Measurements from ENCODE around the gene FAM13A.

Gene FAM13A

DNA sequence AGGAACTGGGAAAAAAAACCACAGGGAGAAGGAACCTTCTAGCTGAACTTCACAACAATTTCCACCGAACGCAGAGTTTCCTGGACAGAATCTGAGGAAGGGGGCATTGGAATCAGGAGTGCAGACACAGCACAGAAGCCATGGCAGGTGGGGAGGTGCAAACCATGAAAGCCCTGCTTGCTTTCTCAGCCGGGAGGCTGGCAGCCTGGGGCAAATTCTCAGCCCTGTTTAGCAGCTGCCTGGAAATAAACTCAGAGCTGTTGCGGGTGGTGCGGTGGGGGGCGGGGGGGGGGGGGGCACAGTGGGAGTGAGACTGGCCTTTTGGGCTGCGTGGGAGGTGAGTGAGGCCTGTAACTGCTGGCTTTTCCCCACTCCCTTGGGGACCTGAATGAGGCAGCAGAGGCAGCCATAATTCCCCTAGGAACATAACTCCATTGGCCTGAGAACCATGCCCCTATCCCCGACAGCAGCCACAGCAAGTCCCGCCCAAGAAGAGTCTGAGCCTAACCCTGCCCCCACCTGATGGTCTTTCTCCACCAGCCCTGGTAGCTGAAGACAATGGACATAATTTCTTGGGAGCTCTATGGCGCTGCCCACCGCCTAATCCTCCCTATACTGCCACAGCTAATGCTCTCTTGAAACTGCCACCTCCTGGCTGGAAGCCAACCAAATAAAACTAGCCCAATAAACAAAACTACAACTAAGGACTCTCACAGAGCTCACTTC is 176.3 kb downstream of the FAM13A start:
- no peaks in the 10 kb centered on the region for H3K9me3 ChIP-seq (ENCODE audit: insufficient read depth, low read depth, low read length)
- H3K36me3 ChIP-seq (ENCODE audit: insufficient read depth, low read depth, low read length), result no peaks in the 10 kb centered on the region
- no peak overlapping the region for H3K4me3 ChIP-seq (ENCODE audit: low read length)
- H3K27ac ChIP-seq (ENCODE audit: low read length), result no peak overlapping the region
- peaks cover 4% of the 10 kb centered on the region; the same call in 1 of the 2 replicates for H3K4me1 ChIP-seq (ENCODE audit: insufficient read depth, low read length)
- H3K27me3 ChIP-seq (ENCODE audit: insufficient read depth, low read length), result no peaks in the 10 kb centered on the region
- H3K9ac ChIP-seq (ENCODE audit: low read depth, low read length), result 0 out of 2 replicates have a peak overlapping the region, but pooled peaks have one; percentile 2

DNA sequence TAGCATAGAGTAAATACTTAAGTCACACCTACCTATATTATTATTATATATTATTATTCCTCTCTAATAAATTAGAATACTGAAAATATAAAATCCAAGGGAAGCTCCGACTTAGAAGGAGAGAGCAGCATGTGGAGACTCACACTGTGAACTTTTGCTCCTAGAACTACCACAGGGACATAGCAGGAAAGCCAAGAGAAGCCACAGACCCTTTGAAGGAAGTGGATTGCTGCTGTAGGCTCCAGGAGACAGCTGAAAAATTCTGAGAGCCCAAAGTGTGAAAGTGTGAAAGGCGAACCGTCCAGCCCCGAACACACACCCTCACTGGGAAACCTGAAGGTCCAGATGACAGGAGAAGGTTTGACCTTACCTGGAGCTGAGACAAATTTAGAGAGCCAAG is 177.0 kb downstream of the FAM13A start:
- Histone ChIP-seq H3K9ac (ENCODE audit: low read depth, low read length) (no peak overlapping the region), H3K27me3 (ENCODE audit: insufficient read depth, low read length) (no peaks in the 10 kb centered on the region), H3K4me3 (ENCODE audit: low read length) (no peak overlapping the region), H3K4me1 (ENCODE audit: insufficient read depth, low read length) (peaks cover 4% of the 10 kb centered on the region; the same call in 1 of the 2 replicates), H3K27ac (ENCODE audit: low read length) (no peak overlapping the region), H3K9me3 (ENCODE audit: insufficient read depth, low read depth, low read length) (no peaks in the 10 kb centered on the region), H3K36me3 (ENCODE audit: insufficient read depth, low read depth, low read length) (no peaks in the 10 kb centered on the region)

DNA sequence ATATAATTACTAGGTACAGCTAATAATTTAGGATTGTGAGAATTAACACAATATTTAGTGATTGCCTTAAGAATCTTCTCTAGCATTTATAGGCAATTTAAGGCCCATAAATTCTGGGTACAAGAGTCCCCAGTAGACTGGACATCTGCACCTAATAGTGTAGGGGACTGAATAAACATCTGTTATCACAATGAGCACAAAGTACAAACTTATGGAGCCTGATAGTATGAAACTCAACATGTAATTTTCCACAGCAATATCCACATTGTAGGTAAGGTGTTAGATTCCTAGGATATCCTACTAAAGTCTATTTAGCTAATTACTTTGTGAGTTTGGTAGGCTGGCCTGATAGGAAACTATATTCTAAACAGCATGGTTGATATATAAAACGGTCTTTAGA is 178.3 kb downstream of the FAM13A start:
- Histone ChIP-seq H3K27me3 (ENCODE audit: insufficient read depth, low read length) (no peaks in the 10 kb centered on the region), H3K36me3 (ENCODE audit: insufficient read depth, low read depth, low read length) (no peaks in the 10 kb centered on the region), H3K9me3 (ENCODE audit: insufficient read depth, low read depth, low read length) (no peaks in the 10 kb centered on the region), H3K9ac (ENCODE audit: low read depth, low read length) (no peak overlapping the region), H3K4me3 (ENCODE audit: low read length) (no peak overlapping the region), H3K4me1 (ENCODE audit: insufficient read depth, low read length) (peaks cover 4% of the 10 kb centered on the region; the same call in 1 of the 2 replicates), H3K27ac (ENCODE audit: low read length) (no peak overlapping the region)

DNA sequence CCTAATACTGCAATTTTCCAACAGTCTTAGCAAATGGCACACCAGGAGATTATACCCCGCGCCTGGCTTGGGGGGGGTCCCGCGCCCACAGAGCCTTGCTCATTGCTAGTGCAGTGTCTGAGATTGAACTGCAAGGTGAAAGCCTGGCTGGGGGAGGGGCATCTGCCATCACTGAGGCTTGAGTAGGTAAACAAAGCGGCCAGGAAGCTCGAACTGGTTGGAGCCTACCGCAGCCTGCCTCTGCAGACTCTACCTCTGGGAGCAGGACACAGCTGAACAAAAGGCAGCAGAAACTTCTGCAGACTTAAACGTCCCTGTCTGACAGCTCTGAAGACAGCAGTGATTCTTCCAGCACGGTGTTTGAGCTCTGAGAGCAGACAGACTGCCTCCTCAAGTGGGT is 186.6 kb downstream of the FAM13A start:
- H3K9ac ChIP-seq (ENCODE audit: low read depth, low read length), result no peak overlapping the region
- H3K4me1 ChIP-seq (ENCODE audit: insufficient read depth, low read length), result no peaks in the 10 kb centered on the region
- H3K9me3 ChIP-seq (ENCODE audit: insufficient read depth, low read depth, low read length), result peaks cover 5% of the 10 kb centered on the region; the same call in 1 of the 2 replicates
- no peaks in the 10 kb centered on the region for H3K27me3 ChIP-seq (ENCODE audit: insufficient read depth, low read length)
- no peak overlapping the region for H3K4me3 ChIP-seq (ENCODE audit: low read length)
- no peak overlapping the region for H3K27ac ChIP-seq (ENCODE audit: low read length)
- H3K36me3 ChIP-seq (ENCODE audit: insufficient read depth, low read depth, low read length), result no peaks in the 10 kb centered on the region

DNA sequence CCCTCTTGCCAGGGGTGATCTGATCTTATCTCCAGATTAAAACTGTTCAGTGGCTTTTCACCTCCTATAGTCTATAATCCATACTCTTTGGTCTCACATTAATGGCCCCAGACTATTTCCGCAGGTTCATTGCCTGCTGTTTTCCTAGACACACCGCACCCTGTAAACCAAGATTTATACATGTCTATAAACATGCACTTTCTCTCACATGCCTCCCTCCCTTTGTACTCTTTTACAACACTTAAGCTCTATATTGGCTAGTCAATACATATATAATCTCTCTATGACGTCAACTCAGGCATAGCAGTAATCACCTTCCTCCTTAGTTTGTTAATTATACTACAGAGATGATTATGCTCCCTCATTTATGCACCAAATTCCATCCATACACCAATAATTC is 188.5 kb downstream of the FAM13A start:
- H3K36me3 ChIP-seq (ENCODE audit: insufficient read depth, low read depth, low read length), result no peaks in the 10 kb centered on the region
- H3K4me3 ChIP-seq (ENCODE audit: low read length), result no peak overlapping the region
- no peaks in the 10 kb centered on the region for H3K4me1 ChIP-seq (ENCODE audit: insufficient read depth, low read length)
- H3K9ac ChIP-seq (ENCODE audit: low read depth, low read length), result no peak overlapping the region
- no peaks in the 10 kb centered on the region for H3K27me3 ChIP-seq (ENCODE audit: insufficient read depth, low read length)
- H3K9me3 ChIP-seq (ENCODE audit: insufficient read depth, low read depth, low read length), result peaks cover 5% of the 10 kb centered on the region; the same call in 1 of the 2 replicates
- no peak overlapping the region for H3K27ac ChIP-seq (ENCODE audit: low read length)

DNA sequence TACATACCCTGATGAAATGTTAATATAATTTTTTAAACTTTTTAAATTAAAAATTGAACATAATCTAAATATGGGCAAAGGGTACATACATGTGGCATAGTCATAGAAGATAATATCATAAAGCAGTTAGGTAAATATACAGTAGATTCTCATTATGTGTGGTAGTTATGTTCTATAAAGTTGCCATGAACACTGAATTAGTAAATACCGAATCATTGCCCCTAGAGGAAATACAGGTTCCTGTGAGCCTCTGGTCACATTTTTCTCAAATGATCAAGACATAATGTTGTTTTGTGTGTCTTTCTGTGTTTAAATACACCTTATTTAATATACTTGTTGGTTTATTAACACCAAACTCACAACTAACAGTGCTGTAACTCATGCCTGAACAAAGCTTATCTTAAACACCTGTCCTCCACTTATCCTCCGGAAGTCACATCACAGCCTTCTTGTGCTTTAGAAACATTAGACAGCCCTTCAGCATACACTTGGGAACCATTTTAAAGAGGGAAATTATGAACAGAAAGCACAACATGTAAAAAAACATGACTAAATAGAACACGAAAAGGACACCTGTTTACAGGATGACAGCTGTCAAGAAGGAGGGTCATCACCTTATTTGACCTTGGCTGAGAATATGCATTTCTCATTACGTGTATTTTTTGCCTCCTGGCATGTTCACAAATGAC is 190.0 kb downstream of the FAM13A start:
- Histone ChIP-seq H3K27ac (ENCODE audit: low read length) (no peak overlapping the region), H3K9ac (ENCODE audit: low read depth, low read length) (no peak overlapping the region), H3K9me3 (ENCODE audit: insufficient read depth, low read depth, low read length) (peaks cover 5% of the 10 kb centered on the region; the same call in 1 of the 2 replicates)

DNA sequence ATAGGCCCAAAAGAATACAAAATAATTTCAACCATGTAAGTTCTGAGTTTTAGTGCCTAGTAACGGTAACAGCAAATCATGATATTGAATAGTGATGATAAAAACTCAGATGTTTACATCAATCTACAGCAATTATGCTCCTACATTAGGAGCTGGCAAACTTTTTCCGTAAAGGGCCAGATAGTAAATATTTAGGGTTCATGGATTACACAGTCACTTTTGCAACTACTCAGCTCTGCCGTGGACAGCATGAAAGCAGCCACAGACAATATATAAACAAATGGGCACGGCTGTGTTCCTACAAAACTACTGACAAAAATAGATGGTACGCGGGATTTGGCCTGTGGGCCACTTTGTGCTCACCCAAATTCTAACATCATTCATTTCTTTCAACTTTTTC is 191.5 kb downstream of the FAM13A start:
- H3K9ac ChIP-seq (ENCODE audit: low read depth, low read length), result no peak overlapping the region
- H3K9me3 ChIP-seq (ENCODE audit: insufficient read depth, low read depth, low read length), result peaks cover 4% of the 10 kb centered on the region; the same call in 1 of the 2 replicates
- no peaks in the 10 kb centered on the region for H3K36me3 ChIP-seq (ENCODE audit: insufficient read depth, low read depth, low read length)
- H3K27me3 ChIP-seq (ENCODE audit: insufficient read depth, low read length), result no peaks in the 10 kb centered on the region
- H3K4me1 ChIP-seq (ENCODE audit: insufficient read depth, low read length), result no peaks in the 10 kb centered on the region
- no peak overlapping the region for H3K27ac ChIP-seq (ENCODE audit: low read length)
- no peak overlapping the region for H3K4me3 ChIP-seq (ENCODE audit: low read length)

More for the DNA sequence above, 190.0 kb downstream of the FAM13A start:
- Histone ChIP-seq H3K36me3 (ENCODE audit: insufficient read depth, low read depth, low read length) (no peaks in the 10 kb centered on the region), H3K4me1 (ENCODE audit: insufficient read depth, low read length) (no peaks in the 10 kb centered on the region), H3K4me3 (ENCODE audit: low read length) (no peak overlapping the region), H3K27me3 (ENCODE audit: insufficient read depth, low read length) (no peaks in the 10 kb centered on the region)

DNA sequence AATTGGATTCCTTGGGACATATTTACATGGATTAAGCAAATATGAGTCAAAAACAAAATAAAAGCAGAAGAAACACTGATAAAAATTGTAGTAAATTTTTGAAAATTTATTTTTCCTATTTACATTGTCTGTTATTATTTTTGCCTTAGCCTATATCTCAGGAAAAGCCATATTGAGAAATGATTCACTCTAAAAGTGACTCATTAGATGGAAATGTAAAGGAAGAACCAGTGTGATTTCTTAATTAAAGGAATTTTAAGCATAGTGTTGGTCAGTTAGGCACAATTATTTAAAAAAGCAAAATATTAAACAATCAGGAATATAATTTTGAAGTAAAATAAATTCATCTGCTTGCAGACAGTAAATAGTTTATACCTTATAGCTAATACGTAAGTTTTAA is 191.9 kb downstream of the FAM13A start:
- Histone ChIP-seq H3K36me3 (ENCODE audit: insufficient read depth, low read depth, low read length) (no peaks in the 10 kb centered on the region), H3K9ac (ENCODE audit: low read depth, low read length) (no peak overlapping the region), H3K4me1 (ENCODE audit: insufficient read depth, low read length) (no peaks in the 10 kb centered on the region), H3K27ac (ENCODE audit: low read length) (no peak overlapping the region), H3K27me3 (ENCODE audit: insufficient read depth, low read length) (no peaks in the 10 kb centered on the region), H3K4me3 (ENCODE audit: low read length) (no peak overlapping the region), H3K9me3 (ENCODE audit: insufficient read depth, low read depth, low read length) (no peaks in the 10 kb centered on the region)

DNA sequence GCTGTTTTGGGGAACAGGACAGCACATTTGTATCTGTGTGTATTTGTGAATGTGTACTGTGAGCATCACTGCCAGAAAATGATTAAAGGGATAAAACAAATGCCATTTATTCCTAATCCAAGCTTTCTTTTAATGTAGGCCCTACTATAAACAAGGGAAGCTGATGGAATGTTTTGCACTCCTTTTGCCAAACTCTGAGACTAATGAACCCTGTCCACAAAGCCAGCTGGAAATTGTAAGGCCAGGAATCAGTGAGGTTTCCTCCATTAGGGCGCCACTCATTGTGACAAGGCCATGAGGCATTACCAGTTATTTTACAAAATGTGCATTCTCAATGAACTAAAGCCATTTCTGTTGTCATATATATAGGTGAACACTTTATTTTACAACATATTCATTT is 196.4 kb downstream of the FAM13A start:
- no peaks in the 10 kb centered on the region for H3K36me3 ChIP-seq (ENCODE audit: insufficient read depth, low read depth, low read length)
- H3K4me3 ChIP-seq (ENCODE audit: low read length), result no peak overlapping the region
- H3K27me3 ChIP-seq (ENCODE audit: insufficient read depth, low read length), result no peaks in the 10 kb centered on the region
- no peak overlapping the region for H3K9ac ChIP-seq (ENCODE audit: low read depth, low read length)
- no peaks in the 10 kb centered on the region for H3K9me3 ChIP-seq (ENCODE audit: insufficient read depth, low read depth, low read length)
- no peak overlapping the region for H3K27ac ChIP-seq (ENCODE audit: low read length)
- no peaks in the 10 kb centered on the region for H3K4me1 ChIP-seq (ENCODE audit: insufficient read depth, low read length)

DNA sequence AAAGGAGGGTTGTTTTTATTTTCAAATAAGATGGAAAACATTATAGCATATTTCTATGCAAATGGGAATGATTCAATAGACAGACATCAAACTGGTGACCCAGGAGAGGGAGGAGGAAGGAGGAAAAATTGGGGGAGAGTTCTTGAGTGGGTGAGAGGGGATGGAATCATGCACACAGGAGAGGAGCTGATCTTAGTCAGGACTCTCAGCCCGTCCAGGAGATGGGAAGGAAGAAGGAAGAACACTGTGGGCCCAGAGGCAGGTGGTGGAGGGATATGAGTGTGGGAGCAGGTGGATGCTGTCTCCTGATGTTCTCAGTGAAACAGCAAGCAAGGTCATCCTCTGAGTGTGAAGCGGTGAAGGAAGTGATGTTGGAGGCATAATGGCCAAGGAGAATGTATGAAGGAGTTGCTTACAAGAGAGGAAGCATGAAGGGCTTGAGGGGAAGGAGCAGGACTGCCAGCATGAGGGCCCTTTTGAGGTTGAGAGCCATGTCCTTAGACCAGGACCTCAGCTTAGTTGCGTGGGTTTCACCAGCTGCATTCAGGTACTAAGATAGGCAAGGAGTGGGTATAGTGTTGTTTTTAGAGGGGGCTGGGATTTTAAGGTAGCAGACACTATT is 197.7 kb downstream of the FAM13A start:
- H3K4me1 ChIP-seq (ENCODE audit: insufficient read depth, low read length), result no peaks in the 10 kb centered on the region
- no peaks in the 10 kb centered on the region for H3K36me3 ChIP-seq (ENCODE audit: insufficient read depth, low read depth, low read length)
- no peak overlapping the region for H3K27ac ChIP-seq (ENCODE audit: low read length)
- H3K9me3 ChIP-seq (ENCODE audit: insufficient read depth, low read depth, low read length), result no peaks in the 10 kb centered on the region
- H3K9ac ChIP-seq (ENCODE audit: low read depth, low read length), result no peak overlapping the region
- no peak overlapping the region for H3K4me3 ChIP-seq (ENCODE audit: low read length)
- no peaks in the 10 kb centered on the region for H3K27me3 ChIP-seq (ENCODE audit: insufficient read depth, low read length)

DNA sequence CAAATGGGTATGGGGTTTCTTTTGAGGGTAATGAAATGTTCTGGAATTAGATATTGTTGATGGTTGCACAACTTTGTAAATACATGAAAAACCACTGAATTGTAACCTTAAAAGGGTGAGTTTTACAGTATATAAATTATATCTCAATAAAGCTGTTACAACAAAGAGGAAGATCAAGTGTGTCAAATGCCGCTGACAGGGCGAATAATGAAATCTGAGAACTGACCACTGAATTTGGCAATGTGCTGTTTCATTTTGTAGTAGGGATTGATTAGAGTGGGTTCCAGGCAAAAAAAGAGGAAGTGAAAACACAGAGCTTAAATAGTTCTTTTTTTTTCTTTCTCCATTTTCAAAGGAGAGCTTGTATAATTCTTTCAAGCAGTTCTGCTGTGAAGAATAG is 198.2 kb downstream of the FAM13A start:
- Histone ChIP-seq H3K4me1 (ENCODE audit: insufficient read depth, low read length) (no peaks in the 10 kb centered on the region), H3K27me3 (ENCODE audit: insufficient read depth, low read length) (no peaks in the 10 kb centered on the region), H3K27ac (ENCODE audit: low read length) (no peak overlapping the region), H3K36me3 (ENCODE audit: insufficient read depth, low read depth, low read length) (no peaks in the 10 kb centered on the region), H3K4me3 (ENCODE audit: low read length) (no peak overlapping the region), H3K9me3 (ENCODE audit: insufficient read depth, low read depth, low read length) (no peaks in the 10 kb centered on the region), H3K9ac (ENCODE audit: low read depth, low read length) (no peak overlapping the region)

DNA sequence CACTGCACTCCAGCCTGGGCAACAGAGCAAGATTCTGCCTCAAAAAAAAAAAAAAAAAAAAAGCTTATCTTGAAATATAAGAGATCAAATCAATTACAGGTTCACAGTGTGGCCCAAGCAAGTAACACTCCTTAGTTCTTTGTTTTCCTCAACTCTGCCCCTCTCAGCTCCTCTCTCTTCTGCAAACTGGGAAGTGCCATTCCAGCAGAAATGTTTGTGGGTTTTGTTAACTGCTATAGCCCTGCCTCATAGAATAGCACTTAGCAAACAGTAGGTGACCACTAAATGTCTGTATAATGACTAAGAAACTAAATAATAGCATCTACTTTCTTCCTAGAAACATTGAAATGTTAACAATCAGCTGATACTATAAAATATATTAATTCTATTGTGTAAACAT is 199.4 kb downstream of the FAM13A start:
- H3K27me3 ChIP-seq (ENCODE audit: insufficient read depth, low read length), result no peaks in the 10 kb centered on the region
- H3K36me3 ChIP-seq (ENCODE audit: insufficient read depth, low read depth, low read length), result no peaks in the 10 kb centered on the region
- no peaks in the 10 kb centered on the region for H3K9me3 ChIP-seq (ENCODE audit: insufficient read depth, low read depth, low read length)
- no peak overlapping the region for H3K27ac ChIP-seq (ENCODE audit: low read length)
- no peak overlapping the region for H3K4me3 ChIP-seq (ENCODE audit: low read length)
- no peaks in the 10 kb centered on the region for H3K4me1 ChIP-seq (ENCODE audit: insufficient read depth, low read length)
- H3K9ac ChIP-seq (ENCODE audit: low read depth, low read length), result no peak overlapping the region

Measured in iPS-20b (cell line).